K562 (cell line): ENCODE results near the gene RHO. TPM values are rescaled to one million over a fixed set of nuclear protein-coding genes. Genes with fewer than 3 reads are reported as not detected.

Experiments
- ATAC-seq: fragments of 200-7000 bp; cut with Tn5 transposase; 3 replicates; pipeline ENCODE4 v1.9.1; 2020; ENCODE audit warnings: moderate library complexity
- BruUV-seq: library from RNA; stranded (reverse); fragments of 400-500 nt; replicated peaks from 2 replicates; lab custom pipeline; 2021; lab: Mats Ljungman, UMichigan
- CTCF ChIA-PET: fragments of 300-600 bp; formaldehyde crosslinking; extraction: SDS; loops from one replicate; lab custom pipeline; 2021; ENCODE audit warnings: low intra/inter-chr PET ratio; lab: Yijun Ruan, JAX
- POLR2A ChIA-PET: fragments of 300-600, 350-650 bp; sonication (Branson Sonifier 250); formaldehyde crosslinking; extraction: SDS; loops from one replicate; lab custom pipeline; 2021; ENCODE audit warnings: antibody characterized with exemption, inconsistent platforms; lab: Yijun Ruan, JAX
- DNase-seq, 4 experiments: peaks; one replicate each; pipeline versions ENCODE4 v3.0.0 to v3.0.0-alpha.2; 2011 to 2018; ENCODE audit warnings: low spot score in 3 of 4, mixed read lengths in 3 of 4; ENCODE audit errors: extremely low read depth in 1 of 4
- FAIRE-seq: peaks from 2 replicates; lab custom pipeline; 2011; peaks lifted over from hg19 to GRCh38; lab: Jason Lieb, UNC
- H2AFZ ChIP-seq: 2 replicates; pipeline ENCODE4 v1.6.0; 2011; ENCODE audit warnings: low read depth, low read length, control low read depth, inconsistent platforms
- H3K27ac ChIP-seq: fragments of 200-600 bp; 3 replicates; pipeline ENCODE4 v1.8.0; 2011; ENCODE audit warnings: low read depth, mild to moderate bottlenecking, control low read depth, inconsistent platforms, low read length, moderate library complexity, mixed read lengths; ENCODE audit errors: extremely low read depth
- H3K27me3 ChIP-seq, 2 experiments: fragments of 300-600 bp in 1 of 2; 2 replicates in 1 of 2; 3 replicates in 1 of 2; pipeline versions ENCODE4 v1.6.0 to v1.8.0; 2011; ENCODE audit warnings: inconsistent platforms in 2 of 2, low read length in 2 of 2, mild to moderate bottlenecking in 1 of 2, mixed read lengths in 1 of 2, moderate library complexity in 1 of 2; ENCODE audit not compliant: control insufficient read depth in 2 of 2, insufficient read depth in 2 of 2
- H3K36me3 ChIP-seq: fragments of 300-600 bp; 3 replicates; pipeline ENCODE4 v1.8.0; 2011; ENCODE audit warnings: mild to moderate bottlenecking, low read length, inconsistent platforms; ENCODE audit not compliant: control insufficient read depth, insufficient read depth
- H3K4me1 ChIP-seq, 2 experiments: fragments of 200-600 bp in 1 of 2; replicated peaks in 1 of 2; 2 replicates in 1 of 2; 3 replicates in 1 of 2; pipeline versions ENCODE4 v1.5.1 to v1.8.0; 2011; ENCODE audit warnings: inconsistent platforms in 2 of 2, low read length in 2 of 2, mild to moderate bottlenecking in 1 of 2, mixed read lengths in 1 of 2, moderate library complexity in 1 of 2; ENCODE audit not compliant: control insufficient read depth in 2 of 2, insufficient read depth in 2 of 2
- H3K4me2 ChIP-seq: 2 replicates; pipeline ENCODE4 v1.6.1; 2011; ENCODE audit warnings: low read length, control low read depth, inconsistent platforms, mixed read lengths; ENCODE audit not compliant: insufficient read depth
- H3K4me3 ChIP-seq: fragments of 200-600 bp; sonication (generic), shearing (Covaris generic); 2 replicates; pipeline ENCODE4 v1.5.1; 2016; ENCODE audit warnings: control low read depth, inconsistent platforms
- H3K79me2 ChIP-seq: fragments of 200-600 bp; 3 replicates; pipeline ENCODE4 v1.8.0; 2011; ENCODE audit warnings: low read length, inconsistent platforms; ENCODE audit not compliant: control insufficient read depth, insufficient read depth
- H3K9ac ChIP-seq, 2 experiments: 2 replicates each; pipeline versions ENCODE4 v1.6.0 to v1.6.1; 2011; ENCODE audit warnings: low read depth in 2 of 2, low read length in 2 of 2, control low read depth in 1 of 2, inconsistent platforms in 1 of 2, mild to moderate bottlenecking in 1 of 2, mixed read lengths in 1 of 2; ENCODE audit not compliant: insufficient read depth in 1 of 2
- H3K9me1 ChIP-seq: one replicate; pipeline ENCODE4 v1.6.0; 2011; ENCODE audit warnings: inconsistent platforms, mild to moderate bottlenecking, low read length, moderate library complexity; ENCODE audit not compliant: control insufficient read depth, insufficient read depth
- H3K9me3 ChIP-seq: replicated peaks from 2 replicates; pipeline ENCODE4 v1.5.1; 2011; ENCODE audit warnings: low read depth, low read length, inconsistent platforms; ENCODE audit not compliant: control insufficient read depth, insufficient read depth
- H4K20me1 ChIP-seq: replicated peaks from 2 replicates; pipeline ENCODE4 v1.6.1; 2011; ENCODE audit warnings: low read length, inconsistent platforms, mixed read lengths; ENCODE audit not compliant: control insufficient read depth, insufficient read depth
- ETV6 ChIP-seq, 3 experiments: fragments of 150-350 bp in 1 of 3; sonication (generic) in 1 of 3; formaldehyde crosslinking in 1 of 3; IDR thresholded peaks; 2 replicates each; pipeline versions ENCODE4 v1.6.1 to v1.8.0; 2014 to 2022; ENCODE audit warnings: borderline replicate concordance in 2 of 3, low read depth in 2 of 3, antibody characterized with exemption in 1 of 3, low read length in 1 of 3, mild to moderate bottlenecking in 1 of 3, missing genetic modification reagents in 1 of 3
- JUN ChIP-seq, 2 experiments: sonication (generic) in 1 of 2; formaldehyde crosslinking in 1 of 2; IDR thresholded peaks; 2 replicates each; pipeline versions ENCODE4 v1.6.1 to v1.8.0; 2012 to 2022; ENCODE audit warnings: borderline replicate concordance in 2 of 2, mild to moderate bottlenecking in 2 of 2, improper control_type of control experiment in 1 of 2, low read depth in 1 of 2, low read length in 1 of 2, missing genetic modification reagents in 1 of 2
- NFE2 ChIP-seq: IDR thresholded peaks from 2 replicates; pipeline ENCODE4 v1.6.1; 2014; ENCODE audit warnings: antibody characterized with exemption, low read depth
- NFYB ChIP-seq: IDR thresholded peaks from 2 replicates; pipeline ENCODE4 v1.6.1; 2011; ENCODE audit warnings: mild to moderate bottlenecking, moderate library complexity; ENCODE audit not compliant: insufficient read length; ENCODE audit errors: extremely low read depth
- RAD51 ChIP-seq: fragments of 450-650 bp; IDR thresholded peaks from 2 replicates; pipeline ENCODE4 v1.7.1; 2016; ENCODE audit warnings: low read depth, mild to moderate bottlenecking, borderline replicate concordance
- USF1 ChIP-seq: sonication (generic); formaldehyde crosslinking; IDR thresholded peaks from 2 replicates; pipeline ENCODE4 v1.9.0; 2022; ENCODE audit warnings: mild to moderate bottlenecking, missing genetic modification reagents
- USF2 ChIP-seq: sonication (generic); formaldehyde crosslinking; IDR thresholded peaks from 2 replicates; pipeline ENCODE4 v1.5.0; 2020; ENCODE audit warnings: missing genetic modification reagents
- WGBS: fragments of 100-300 bp; shearing (Covaris generic); methylation state at CpG from one replicate; pipeline ENCODE4 v1.1.6; 2016; ENCODE audit warnings: low coverage, mixed read lengths; ENCODE audit not compliant: insufficient coverage; ENCODE audit errors: missing lambda C conversion rate; 5-methylcytosine and 5-hydroxymethylcytosine counted together
- in situ Hi-C: fragments of 300-500 bp; cut with MboI; formaldehyde crosslinking; loops from 4 replicates; pipeline ENCODE4 v1.15.0; 2018; ENCODE audit warnings: inconsistent platforms, mixed read lengths
- intact Hi-C: fragments of 100-400 bp; cut with micrococcal nuclease; formaldehyde crosslinking; loops from 2 replicates; pipeline ENCODE4 v1.14.2; 2022
- polyA plus RNA-seq, 8 experiments: library from polyadenylated mRNA; depleted of rRNA in 4 of 8; stranded (reverse) in 5 of 8; unstranded in 3 of 8; fragments of >200 nt; fragmentation: Nextera tagmentation in 2 of 8; fragmentation: Illumina TruSeq in 1 of 8; extraction: Ambion mirVana in 2 of 8; extraction: Trizol in 1 of 8; gene quantifications; 2 replicates each; pipeline versions ENCODE4 v1.2.1 to v1.2.3, GENCODE V29; 2011 to 2014; ENCODE audit warnings: inconsistent platforms in 1 of 8, missing spikeins in 1 of 8
- total RNA-seq, 7 experiments: library from RNA; depleted of rRNA in 6 of 7; stranded (reverse); fragments of >200 nt in 6 of 7; fragmentation: Illumina TruSeq in 2 of 7; extraction: Trizol in 2 of 7; gene quantifications; 2 replicates each; pipeline versions ENCODE4 v1.2.1 to v1.2.3, GENCODE V29; 2011 to 2021; ENCODE audit warnings: low replicate concordance in 1 of 7

RHO gene
- total and polyA plus RNA-seq, 9 of the 15 experiments (the other 6 are each of a cell fraction or from before 2014, with no cell fraction given) = not detected

- no TSS peak for BruUV-seq
- H3K9ac ChIP-seq = no peak overlapping the region
- H3K27me3 ChIP-seq = peaks cover 2 to 13% of the 10 kb centered on the region in 2 experiments; a peak in 2 of 5 replicates
- in situ Hi-C loops (no loop called here), intact Hi-C loops (no loop called here)
- H3K79me2 ChIP-seq = no peaks in the 10 kb centered on the region
- ATAC-seq = 0 out of 3 replicates have a peak, but pooled peaks have one; percentile 40
- no peak for FAIRE-seq
- TF ChIP-seq NFYB = peak; percentile 2
- peak; percentile 72; the same call in 1 of the 2 replicates for TF ChIP-seq RAD51
- no peak for TF ChIP-seq NFE2
- peak; percentile 91 for TF ChIP-seq USF1 (CRISPR knock-in tag)
- peak; percentile 76 for TF ChIP-seq USF2 (CRISPR knock-in tag)
- no peak for TF ChIP-seq ETV6 (IDR thresholded peaks at IDR 0.05; ENCODE audit: borderline replicate concordance in 1 of 2, low read depth in 2 of 2, low read length in 1 of 2)
- TF ChIP-seq ETV6 (CRISPR knock-in tag; IDR thresholded peaks at IDR 0.05; ENCODE audit: borderline replicate concordance) = no peak
- TF ChIP-seq JUN (IDR thresholded peaks at IDR 0.05; ENCODE audit: borderline replicate concordance, low read depth, low read length) = no peak
- no peak for TF ChIP-seq JUN (CRISPR knock-in tag; IDR thresholded peaks at IDR 0.05; ENCODE audit: borderline replicate concordance)
- no peaks in the 10 kb centered on the region for H4K20me1 ChIP-seq
- no peak overlapping the region for H3K27ac ChIP-seq
- DNase-seq = no peak
- ChIA-PET CTCF (no interaction called here), POLR2A (no interaction called here)
- no peak overlapping the region for H3K4me3 ChIP-seq
- no peaks in the 10 kb centered on the region for H3K9me1 ChIP-seq
- 24% methylated on average over 2 of the region's 2 CpGs for WGBS
- H3K9me3 ChIP-seq = no peaks in the 10 kb centered on the region
- H2AFZ ChIP-seq = no peak overlapping the region
- H3K4me1 ChIP-seq = peaks cover 0 to 4% of the 10 kb centered on the region in 2 experiments; a peak in 2 of 5 replicates
- H3K4me2 ChIP-seq = no peak overlapping the region; the same call in none of the 2 replicates
- H3K36me3 ChIP-seq = no peaks in the 10 kb centered on the region
Observed at GRCh38 chr3:129536374-129536667, 7.9 kb downstream of the RHO start.
